PC-9 (cell line): ENCODE data around the gene LEMD3. TPM values are rescaled to one million over a fixed set of nuclear protein-coding genes. Genes with fewer than 3 reads are reported as not detected.

Experiments
- BruUV-seq: library from RNA; stranded (reverse); fragments of 400-500 nt; replicated peaks from 2 replicates; lab custom pipeline; 2021; lab: Mats Ljungman, UMichigan
- CTCF ChIA-PET: fragments of 300-600 bp; sonication (Branson Sonifier 250); formaldehyde crosslinking; loops from one replicate; lab custom pipeline; 2022; ENCODE audit warnings: antibody characterized with exemption; lab: Charles Lee
- POLR2A ChIA-PET: fragments of 300-600 bp; sonication (Branson Sonifier 250); formaldehyde crosslinking; loops from one replicate; lab custom pipeline; 2022; ENCODE audit warnings: antibody characterized with exemption; ENCODE audit not compliant: unreplicated experiment; lab: Charles Lee
- DNase-seq, 2 experiments: peaks; one replicate each; pipeline versions ENCODE4 v3.0.0 to v3.0.0-alpha.2; 2015 to 2022; ENCODE audit warnings: mixed read lengths in 1 of 2
- H2AFZ ChIP-seq: fragments of 200-600 bp; sonication (generic); 2 replicates; pipeline ENCODE4 v1.8.1; 2017; ENCODE audit warnings: antibody characterized with exemption
- H3F3A ChIP-seq: fragments of 200-600 bp; sonication (generic); 2 replicates; pipeline ENCODE4 v1.8.1; 2017; ENCODE audit warnings: antibody characterized with exemption, mild to moderate bottlenecking, low read depth; ENCODE audit not compliant: insufficient read depth
- H3K27ac ChIP-seq: fragments of 200-600 bp; sonication (generic); 2 replicates; pipeline ENCODE4 v1.6.1; 2016; ENCODE audit warnings: mixed run types
- H3K27me3 ChIP-seq: fragments of 200-600 bp; sonication (generic); 2 replicates; pipeline ENCODE4 v1.6.1; 2016; ENCODE audit warnings: low read depth, mixed run types; ENCODE audit not compliant: insufficient read depth
- H3K36me3 ChIP-seq: fragments of 200-600 bp; sonication (generic); 2 replicates; pipeline ENCODE4 v1.6.1; 2016; ENCODE audit warnings: low read depth, mixed run types
- H3K4me1 ChIP-seq: fragments of 200-600 bp; sonication (generic); replicated peaks from 2 replicates; pipeline ENCODE4 v1.6.1; 2016; ENCODE audit warnings: mixed run types; ENCODE audit not compliant: insufficient read depth
- H3K4me2 ChIP-seq: fragments of 200-600 bp; sonication (generic); 2 replicates; pipeline ENCODE4 v1.6.1; 2017; ENCODE audit warnings: mixed run types
- H3K4me3 ChIP-seq: fragments of 200-600 bp; sonication (generic); 2 replicates; pipeline ENCODE4 v1.6.1; 2016; ENCODE audit warnings: mixed run types
- H3K79me2 ChIP-seq: fragments of 200-600 bp; sonication (generic); 2 replicates; pipeline ENCODE4 v1.6.1; 2017; ENCODE audit warnings: low read depth, mixed run types
- H3K9me2 ChIP-seq: fragments of 200-600 bp; sonication (generic); 2 replicates; pipeline ENCODE4 v1.8.1; 2017; ENCODE audit warnings: mild to moderate bottlenecking; ENCODE audit not compliant: insufficient read depth
- H3K9me3 ChIP-seq: fragments of 200-600 bp; sonication (generic); 2 replicates; pipeline ENCODE4 v1.8.1; 2016; ENCODE audit warnings: low read depth; ENCODE audit not compliant: insufficient read depth
- H4K20me1 ChIP-seq: fragments of 200-600 bp; sonication (generic); 2 replicates; pipeline ENCODE4 v1.8.1; 2017; ENCODE audit not compliant: insufficient read depth
- CTCF ChIP-seq: fragments of 200-600 bp; sonication (generic); conservative IDR thresholded peaks from 2 replicates; pipeline ENCODE4 v1.6.1; 2017; ENCODE audit warnings: mixed run types, antibody characterized with exemption, mild to moderate bottlenecking, moderate library complexity
- EZH2 ChIP-seq: fragments of 200-600 bp; sonication (generic); IDR thresholded peaks from 2 replicates; pipeline ENCODE4 v1.8.0; 2017; ENCODE audit warnings: antibody characterized with exemption, low read depth
- intact Hi-C: fragments of 100-400 bp; cut with micrococcal nuclease; formaldehyde crosslinking; loops from one replicate; pipeline ENCODE4 v1.10.0; 2022; ENCODE audit not compliant: unreplicated experiment
- total RNA-seq: library from RNA; stranded (reverse); gene quantifications from 2 replicates; pipeline ENCODE4 v1.2.3, GENCODE V29; 2021

Gene LEMD3
- total RNA-seq, 1 experiment from 2014 or later, result 24.4 TPM

- Histone ChIP-seq H3K4me1 (no peaks in the 10 kb centered on the region), H3F3A (no peaks in the 10 kb centered on the region), H2AFZ (no peak overlapping the region), H3K27me3 (no peaks in the 10 kb centered on the region), H3K4me3 (no peak overlapping the region), H3K27ac (no peak overlapping the region), H3K4me2 (no peak overlapping the region), H3K79me2 (peaks cover 47% of the 10 kb centered on the region), H3K36me3 (no peaks in the 10 kb centered on the region), H4K20me1 (peaks cover 12% of the 10 kb centered on the region), H3K9me3 (no peaks in the 10 kb centered on the region), H3K9me2 (no peaks in the 10 kb centered on the region)
- POLR2A ChIA-PET, result no interaction called here
- TF ChIP-seq CTCF, result no peak
- TF ChIP-seq EZH2, result no peak
- CTCF ChIA-PET, result no interaction called here
- intact Hi-C loops, result no loop called here
- no TSS peak for BruUV-seq
- no peak for DNase-seq
Measured at GRCh38 chr12:65194949-65195348, 25.6 kb downstream of the LEMD3 start.

GRCh38 chr12:65195387-65196055, 26.1 kb downstream of the LEMD3 start:
- H3K4me1 ChIP-seq, result no peaks in the 10 kb centered on the region
- ChIA-PET POLR2A (no interaction called here), CTCF (interaction anchor here (0.6 to 0.7 kb wide), 3 partner anchors 17 to 360 kb away, joined by 4 to 6 read pairs (median 5); no protein-coding TSS in a partner anchor)
- no peak overlapping the region for H2AFZ ChIP-seq
- H3K36me3 ChIP-seq, result no peaks in the 10 kb centered on the region
- H3F3A ChIP-seq, result no peaks in the 10 kb centered on the region
- no peaks in the 10 kb centered on the region for H3K9me3 ChIP-seq
- intact Hi-C loops, result no loop called here
- no peak overlapping the region for H3K27ac ChIP-seq
- H3K4me2 ChIP-seq, result no peak overlapping the region
- peaks cover 42% of the 10 kb centered on the region for H3K79me2 ChIP-seq
- TF ChIP-seq EZH2 (no peak), CTCF (no peak)
- no peak for DNase-seq
- H3K9me2 ChIP-seq, result no peaks in the 10 kb centered on the region
- H3K27me3 ChIP-seq, result no peaks in the 10 kb centered on the region
- no TSS peak for BruUV-seq
- no peak overlapping the region for H3K4me3 ChIP-seq
- H4K20me1 ChIP-seq, result peaks cover 12% of the 10 kb centered on the region

GRCh38 chr12:65196762-65197567, 27.6 kb downstream of the LEMD3 start:
- intact Hi-C loops, result no loop called here
- POLR2A ChIA-PET, result no interaction called here
- CTCF ChIA-PET, result no interaction called here
- Histone ChIP-seq H3F3A (no peaks in the 10 kb centered on the region), H3K9me3 (no peaks in the 10 kb centered on the region), H3K79me2 (peaks cover 43% of the 10 kb centered on the region), H3K36me3 (no peaks in the 10 kb centered on the region), H3K27me3 (no peaks in the 10 kb centered on the region), H3K4me2 (no peak overlapping the region), H2AFZ (no peak overlapping the region), H3K27ac (no peak overlapping the region), H3K4me3 (no peak overlapping the region), H4K20me1 (peaks cover 12% of the 10 kb centered on the region), H3K9me2 (no peaks in the 10 kb centered on the region), H3K4me1 (no peaks in the 10 kb centered on the region)
- DNase-seq, result no peak
- BruUV-seq, result no TSS peak
- TF ChIP-seq CTCF, result no peak
- TF ChIP-seq EZH2, result no peak
